ENCODE data around the gene NRSN2. TPM values are rescaled to one million over a fixed set of nuclear protein-coding genes. Genes with fewer than 3 reads are reported as not detected.
A peak's percentile ranks its signal among the peaks of the same experiment; 100 is the strongest.

The NRSN2 gene
- total RNA-seq, 2 experiments from 2014 or later = 0.87 to 1.2 TPM

GRCh38 chr20:311609-312008 lies 35.3 kb upstream of the NRSN2 start:
- Mint-ChIP-seq H3K27me3 (no peaks in the 10 kb centered on the region), H3K36me3 (ENCODE audit: low read depth) (no peaks in the 10 kb centered on the region), H3K27ac (no peak overlapping the region), H3K4me3 (no peak overlapping the region), H3K9me3 (no peaks in the 10 kb centered on the region), H3K4me1 (peaks cover 13% of the 10 kb centered on the region)
- ChIA-PET POLR2A (no interaction called here), CTCF (interaction anchor here (2.1 to 2.5 kb wide), 2 partner anchors 12 to 19 kb away, joined by 4 to 12 read pairs; no protein-coding TSS in a partner anchor)
- DNase-seq = no peak

GRCh38 chr20:312067-312466 lies 34.8 kb upstream of the NRSN2 start:
- ChIA-PET POLR2A (no interaction called here), CTCF (interaction anchor here (1.0 to 2.5 kb wide), 3 partner anchors 12 to 19 kb away, joined by 3 to 12 read pairs (median 4); no protein-coding TSS in a partner anchor)
- Mint-ChIP-seq H3K27ac (no peak overlapping the region), H3K27me3 (no peaks in the 10 kb centered on the region), H3K9me3 (no peaks in the 10 kb centered on the region), H3K4me3 (no peak overlapping the region), H3K4me1 (peaks cover 13% of the 10 kb centered on the region), H3K36me3 (ENCODE audit: low read depth) (no peaks in the 10 kb centered on the region)
- no peak for DNase-seq

GRCh38 chr20:312866-313265 lies 34.0 kb upstream of the NRSN2 start:
- CTCF ChIA-PET = interaction anchor here (1.0 to 2.1 kb wide), 2 partner anchors 13 kb away, joined by 3 to 4 read pairs; no protein-coding TSS in a partner anchor
- Mint-ChIP-seq H3K4me1 (peaks cover 13% of the 10 kb centered on the region), H3K27ac (no peak overlapping the region), H3K36me3 (ENCODE audit: low read depth) (no peaks in the 10 kb centered on the region), H3K27me3 (no peaks in the 10 kb centered on the region), H3K9me3 (no peaks in the 10 kb centered on the region), H3K4me3 (no peak overlapping the region)
- no peak for DNase-seq
- POLR2A ChIA-PET = no interaction called here

GRCh38 chr20:313402-313801 lies 33.5 kb upstream of the NRSN2 start:
- no peaks in the 10 kb centered on the region for H3K36me3 Mint-ChIP-seq (ENCODE audit: low read depth)
- no peaks in the 10 kb centered on the region for H3K27me3 Mint-ChIP-seq
- ChIA-PET POLR2A (no interaction called here), CTCF (interaction anchor here (2.1 kb wide), 1 partner anchor 14 kb away, joined by 4 read pairs; no protein-coding TSS in a partner anchor)
- DNase-seq = no peak
- H3K4me3 Mint-ChIP-seq = no peak overlapping the region
- no peaks in the 10 kb centered on the region for H3K9me3 Mint-ChIP-seq
- H3K4me1 Mint-ChIP-seq = peaks cover 13% of the 10 kb centered on the region
- no peak overlapping the region for H3K27ac Mint-ChIP-seq

- Mint-ChIP-seq H3K27ac (no peak overlapping the region), H3K36me3 (ENCODE audit: low read depth) (no peaks in the 10 kb centered on the region), H3K4me3 (no peak overlapping the region), H3K4me1 (peaks cover 13% of the 10 kb centered on the region), H3K9me3 (no peaks in the 10 kb centered on the region), H3K27me3 (no peaks in the 10 kb centered on the region)
- no peak for DNase-seq
- ChIA-PET POLR2A (no interaction called here), CTCF (interaction anchor here (2.1 kb wide), 1 partner anchor 14 kb away, joined by 4 read pairs; no protein-coding TSS in a partner anchor)
These were observed 33.0 kb upstream of the NRSN2 start for GRCh38 chr20:313948-314347.

GRCh38 chr20:316316-317068 lies 30.4 kb upstream of the NRSN2 start:
- H3K4me1 Mint-ChIP-seq = peaks cover 2% of the 10 kb centered on the region
- no peaks in the 10 kb centered on the region for H3K36me3 Mint-ChIP-seq (ENCODE audit: low read depth)
- no peak for DNase-seq
- H3K4me3 Mint-ChIP-seq = no peak overlapping the region
- POLR2A ChIA-PET = no interaction called here
- no peaks in the 10 kb centered on the region for H3K27me3 Mint-ChIP-seq
- CTCF ChIA-PET = no interaction called here
- H3K27ac Mint-ChIP-seq = no peak overlapping the region
- H3K9me3 Mint-ChIP-seq = no peaks in the 10 kb centered on the region

GRCh38 chr20:324177-325044 lies 22.5 kb upstream of the NRSN2 start:
- peak; percentile 89 for DNase-seq
- H3K27me3 Mint-ChIP-seq = no peaks in the 10 kb centered on the region
- ChIA-PET CTCF (interaction anchor here (1.5 to 1.7 kb wide), 2 partner anchors 14 to 24 kb away, joined by 5 to 7 read pairs; no protein-coding TSS in a partner anchor), POLR2A (no interaction called here)
- no peaks in the 10 kb centered on the region for H3K36me3 Mint-ChIP-seq (ENCODE audit: low read depth)
- H3K27ac Mint-ChIP-seq = peak overlapping the region; percentile 95
- no peaks in the 10 kb centered on the region for H3K9me3 Mint-ChIP-seq
- H3K4me3 Mint-ChIP-seq = peak overlapping the region; percentile 87
- H3K4me1 Mint-ChIP-seq = peaks cover 24% of the 10 kb centered on the region

- POLR2A ChIA-PET = interaction anchor here (0.5 kb wide), 1 partner anchor 42 kb away, joined by 3 read pairs; no protein-coding TSS in a partner anchor
- peaks cover 31% of the 10 kb centered on the region for H3K4me1 Mint-ChIP-seq
- H3K36me3 Mint-ChIP-seq (ENCODE audit: low read depth) = no peaks in the 10 kb centered on the region
- H3K4me3 Mint-ChIP-seq = peak within 1 kb of the TSS; percentile 87
- peak within 1 kb of the TSS; percentile 95 for H3K27ac Mint-ChIP-seq
- CTCF ChIA-PET = interaction anchor here (0.7 to 1.7 kb wide), 3 partner anchors 13 to 64 kb away, joined by 3 to 7 read pairs (median 3); no protein-coding TSS in a partner anchor
- no peaks in the 10 kb centered on the region for H3K27me3 Mint-ChIP-seq
- DNase-seq = peak; percentile 97
- H3K9me3 Mint-ChIP-seq = no peaks in the 10 kb centered on the region
These were observed 21.6 kb upstream of the NRSN2 start, which contains the start of gene SOX12 for GRCh38 chr20:325045-325888. SOX12 (plus strand) TSS chr20:325552; CDS start chr20:325925, 373 bp downstream.

- Mint-ChIP-seq H3K36me3 (ENCODE audit: low read depth) (no peaks in the 10 kb centered on the region), H3K4me3 (peak overlapping the region; percentile 71), H3K27ac (peak overlapping the region; percentile 76), H3K4me1 (peaks cover 35% of the 10 kb centered on the region), H3K27me3 (no peaks in the 10 kb centered on the region), H3K9me3 (no peaks in the 10 kb centered on the region)
- POLR2A ChIA-PET = no interaction called here
- peak; percentile 51 for DNase-seq
- CTCF ChIA-PET = interaction anchor here (0.7 to 1.0 kb wide), 2 partner anchors 14 to 63 kb away, joined by 3 read pairs; no protein-coding TSS in a partner anchor
These were observed 20.8 kb upstream of the NRSN2 start for GRCh38 chr20:325889-326644.

GRCh38 chr20:326645-327185 lies 20.2 kb upstream of the NRSN2 start:
- CTCF ChIA-PET = interaction anchor here (1.0 kb wide), 1 partner anchor 14 kb away, joined by 3 read pairs; no protein-coding TSS in a partner anchor
- H3K27me3 Mint-ChIP-seq = no peaks in the 10 kb centered on the region
- H3K9me3 Mint-ChIP-seq = no peaks in the 10 kb centered on the region
- H3K27ac Mint-ChIP-seq = peak overlapping the region; percentile 64
- peaks cover 35% of the 10 kb centered on the region for H3K4me1 Mint-ChIP-seq
- POLR2A ChIA-PET = no interaction called here
- DNase-seq = no peak
- no peaks in the 10 kb centered on the region for H3K36me3 Mint-ChIP-seq (ENCODE audit: low read depth)
- H3K4me3 Mint-ChIP-seq = peak overlapping the region; percentile 66

GRCh38 chr20:327186-328026 lies 19.5 kb upstream of the NRSN2 start:
- Mint-ChIP-seq H3K9me3 (no peaks in the 10 kb centered on the region), H3K4me3 (peak overlapping the region; percentile 66), H3K4me1 (peaks cover 35% of the 10 kb centered on the region), H3K27ac (peak overlapping the region; percentile 64), H3K27me3 (no peaks in the 10 kb centered on the region), H3K36me3 (ENCODE audit: low read depth) (no peaks in the 10 kb centered on the region)
- ChIA-PET CTCF (no interaction called here), POLR2A (no interaction called here)
- DNase-seq = peak; percentile 73
